PFSK-1 (cell line): ENCODE measurements around the gene PLAC1.

Source experiments
- POLR2AphosphoS5 ChIP-seq: IDR thresholded peaks from 2 replicates; pipeline ENCODE4 v1.6.1; 2012; ENCODE audit warnings: low read depth, mild to moderate bottlenecking, control low read depth, low read length, moderate library complexity
- REST ChIP-seq, 2 experiments: IDR thresholded peaks; 2 replicates each; pipeline versions ENCODE4 v1.6.1 to v1.8.0; 2011 to 2012; ENCODE audit warnings: low read depth in 2 of 2, low read length in 2 of 2, control low read depth in 1 of 2, inconsistent platforms in 1 of 2, mild to moderate bottlenecking in 1 of 2, moderate library complexity in 1 of 2; ENCODE audit not compliant: insufficient read depth in 1 of 2
- SIN3A ChIP-seq: IDR thresholded peaks from 2 replicates; pipeline ENCODE4 v1.6.1; 2012; ENCODE audit warnings: mild to moderate bottlenecking, low read length, moderate library complexity, borderline replicate concordance; ENCODE audit not compliant: insufficient read depth

- no peak for TF ChIP-seq REST (IDR thresholded peaks at IDR 0.05; ENCODE audit: insufficient read depth in 1 of 2, low read depth in 2 of 2, low read length in 2 of 2)
- no peak for TF ChIP-seq POLR2AphosphoS5
- no peak for TF ChIP-seq SIN3A
Measured at GRCh38 chrX:134588806-134589205, 69.5 kb downstream of the PLAC1 start.
